Fibroblast of lung (primary cell): Measurements from ENCODE around the gene RIN1. TPM values are rescaled to one million over a fixed set of nuclear protein-coding genes. Genes with fewer than 3 reads are reported as not detected.

Source experiments
- DNase-seq, 2 donors: peaks; one replicate each; pipeline versions ENCODE4 v3.0.0 to v3.0.0-alpha.2; 2010; ENCODE audit warnings: low read depth in 2 of 2
- H2AFZ ChIP-seq: 2 replicates; pipeline ENCODE4 v1.5.1; 2012; ENCODE audit warnings: low read length, control low read depth, inconsistent platforms
- H3K27ac ChIP-seq: 2 replicates; pipeline ENCODE4 v1.5.1; 2011; ENCODE audit warnings: low read length, control low read depth; ENCODE audit not compliant: insufficient read depth
- H3K27me3 ChIP-seq: 2 replicates; pipeline ENCODE4 v1.5.1; 2011; ENCODE audit warnings: mild to moderate bottlenecking, low read length; ENCODE audit not compliant: control insufficient read depth, insufficient read depth
- H3K36me3 ChIP-seq: 2 replicates; pipeline ENCODE4 v1.5.1; 2011; ENCODE audit warnings: low read length; ENCODE audit not compliant: control insufficient read depth, insufficient read depth
- H3K4me1 ChIP-seq: 2 replicates; pipeline ENCODE4 v1.5.1; 2011; ENCODE audit warnings: low read length; ENCODE audit not compliant: control insufficient read depth, insufficient read depth; ENCODE audit errors: extremely low read depth
- H3K4me2 ChIP-seq: 2 replicates; pipeline ENCODE4 v1.5.1; 2011; ENCODE audit warnings: low read length, control low read depth; ENCODE audit not compliant: insufficient read depth; ENCODE audit errors: extremely low read depth
- H3K4me3 ChIP-seq, 4 experiments: fragments of 200-600 bp in 1 of 4; sonication (generic) in 1 of 4; replicated peaks in 1 of 4; 2 replicates each; pipeline ENCODE4 v1.5.1; 2011 to 2016; ENCODE audit warnings: low read length in 4 of 4, low read depth in 3 of 4, mild to moderate bottlenecking in 3 of 4, control low read depth in 2 of 4, inconsistent platforms in 1 of 4, mixed read lengths in 1 of 4; ENCODE audit not compliant: insufficient read depth in 1 of 4; ENCODE audit errors: control extremely low read depth in 1 of 4
- H3K79me2 ChIP-seq: 2 replicates; pipeline ENCODE4 v1.5.1; 2012; ENCODE audit warnings: mild to moderate bottlenecking, low read length, inconsistent platforms; ENCODE audit not compliant: control insufficient read depth, insufficient read depth
- H3K9ac ChIP-seq: 2 replicates; pipeline ENCODE4 v1.5.1; 2011; ENCODE audit warnings: mild to moderate bottlenecking, low read length, control low read depth; ENCODE audit not compliant: insufficient read depth
- H3K9me3 ChIP-seq: 2 replicates; pipeline ENCODE4 v1.5.1; 2012; ENCODE audit warnings: low read depth, low read length; ENCODE audit not compliant: control insufficient read depth, insufficient read depth
- H4K20me1 ChIP-seq: 2 replicates; pipeline ENCODE4 v1.5.1; 2011; ENCODE audit warnings: low read length; ENCODE audit not compliant: control insufficient read depth, insufficient read depth; ENCODE audit errors: extremely low read depth
- CTCF ChIP-seq, 2 donors: IDR thresholded peaks in 1 of 2; conservative IDR thresholded peaks in 1 of 2; 1 replicate in 1 of 2; 2 replicates in 1 of 2; pipeline ENCODE4 v1.5.1; 2011 to 2012; ENCODE audit warnings: low read length in 2 of 2, control low read depth in 1 of 2, inconsistent platforms in 1 of 2, low read depth in 1 of 2, mild to moderate bottlenecking in 1 of 2
- EZH2 ChIP-seq: IDR thresholded peaks from 2 replicates; pipeline ENCODE4 v1.5.1; 2012; ENCODE audit warnings: low read length, control low read depth, mild to moderate bottlenecking; ENCODE audit errors: missing control alignments
- polyA plus RNA-seq, 2 donors: library from polyadenylated mRNA; depleted of rRNA in 1 of 2; stranded (reverse) in 1 of 2; unstranded in 1 of 2; fragments of >200 nt; gene quantifications; 2 replicates each; pipeline ENCODE4 v1.2.1, GENCODE V29; 2011 to 2012; ENCODE audit warnings: missing spikeins in 1 of 2
- total RNA-seq: library from RNA; depleted of rRNA; stranded (reverse); fragments of >200 nt; gene quantifications from 2 replicates; pipeline ENCODE4 v1.2.1, GENCODE V29; 2014

The RIN1 gene
- total and polyA plus RNA-seq, 2 donors (not counting 1 experiment from before 2014, with no cell fraction given), result 6.3 to 22.1 TPM

- no peaks in the 10 kb centered on the region for H4K20me1 ChIP-seq
- no peak for DNase-seq
- peak within 1 kb of the TSS; percentile 59 for H3K4me2 ChIP-seq
- H3K36me3 ChIP-seq, result no peaks in the 10 kb centered on the region
- H3K4me1 ChIP-seq, result peaks cover 8% of the 10 kb centered on the region
- no peak within 1 kb of the TSS for H3K27ac ChIP-seq
- peaks cover 24% of the 10 kb centered on the region for H3K27me3 ChIP-seq
- H3K9me3 ChIP-seq, result no peaks in the 10 kb centered on the region
- no peak within 1 kb of the TSS for H2AFZ ChIP-seq
- H3K4me3 ChIP-seq, result peak within 1 kb of the TSS in 1 of 4 experiments; percentile 22
- TF ChIP-seq CTCF (conservative IDR thresholded peaks at IDR 0.05 in 1 of 2, IDR thresholded peaks at IDR 0.05 in 1 of 2; ENCODE audit: low read depth in 1 of 2, low read length in 2 of 2) (no peak), EZH2 (no peak)
- H3K9ac ChIP-seq, result no peak within 1 kb of the TSS
- peaks cover 16% of the 10 kb centered on the region for H3K79me2 ChIP-seq
These were observed 44.3 kb downstream of the RIN1 start, which contains the start of gene TMEM151A for GRCh38 chr11:66291706-66292542. TSS of gene TMEM151A (plus strand) at chr11:66291894. CDS start at chr11:66292014, 120 bp downstream.

GRCh38 chr11:66291303-66291705 lies 44.9 kb downstream of the RIN1 start:
- Histone ChIP-seq H3K27ac (no peak overlapping the region), H3K4me2 (no peak overlapping the region), H3K36me3 (peaks cover 3% of the 10 kb centered on the region), H3K9me3 (no peaks in the 10 kb centered on the region), H3K27me3 (peaks cover 23% of the 10 kb centered on the region), H2AFZ (no peak overlapping the region), H3K79me2 (peaks cover 20% of the 10 kb centered on the region), H3K4me3 (no peak overlapping the region), H3K9ac (no peak overlapping the region), H3K4me1 (peaks cover 8% of the 10 kb centered on the region), H4K20me1 (no peaks in the 10 kb centered on the region)
- TF ChIP-seq EZH2, result peak; percentile 39
- TF ChIP-seq CTCF (conservative IDR thresholded peaks at IDR 0.05 in 1 of 2, IDR thresholded peaks at IDR 0.05 in 1 of 2; ENCODE audit: low read depth in 1 of 2, low read length in 2 of 2), result no peak
- no peak for DNase-seq

- TF ChIP-seq CTCF (conservative IDR thresholded peaks at IDR 0.05 in 1 of 2, IDR thresholded peaks at IDR 0.05 in 1 of 2; ENCODE audit: low read depth in 1 of 2, low read length in 2 of 2) (no peak), EZH2 (no peak)
- H3K9me3 ChIP-seq, result no peaks in the 10 kb centered on the region
- DNase-seq, result no peak
- H3K4me1 ChIP-seq, result peaks cover 8% of the 10 kb centered on the region
- H2AFZ ChIP-seq, result no peak overlapping the region
- peaks cover 24% of the 10 kb centered on the region for H3K79me2 ChIP-seq
- H3K9ac ChIP-seq, result no peak overlapping the region
- H3K36me3 ChIP-seq, result peaks cover 8% of the 10 kb centered on the region
- peak overlapping the region in 2 of 4 experiments; percentile 76 to 95 for H3K4me3 ChIP-seq
- H4K20me1 ChIP-seq, result no peaks in the 10 kb centered on the region
- H3K27ac ChIP-seq, result no peak overlapping the region
- peak overlapping the region; percentile 92 for H3K4me2 ChIP-seq
- peaks cover 23% of the 10 kb centered on the region for H3K27me3 ChIP-seq
These were observed 46.0 kb downstream of the RIN1 start for GRCh38 chr11:66290330-66290621.
